Common myeloid progenitor, CD34-positive (primary cell): ENCODE results near the gene SFRP2. TPM values are rescaled to one million over a fixed set of nuclear protein-coding genes. Genes with fewer than 3 reads are reported as not detected.

Source experiments
- CTCF ChIA-PET: fragments of 350-600 bp; sonication (Branson Sonifier 250); formaldehyde crosslinking; loops from one replicate; lab custom pipeline; 2021; ENCODE audit warnings: antibody characterized with exemption; lab: Charles Lee
- POLR2A ChIA-PET: fragments of 350-600 bp; sonication (Branson Sonifier 250); formaldehyde crosslinking; loops from one replicate; lab custom pipeline; 2021; ENCODE audit warnings: antibody characterized with exemption; lab: Charles Lee
- DNase-seq, 3 donors: peaks; one replicate each; pipeline versions ENCODE4 v3.0.0 to v3.0.0-alpha.2; 2013
- H3K27ac ChIP-seq, 2 experiments: 1 replicate in 1 of 2; 2 replicates in 1 of 2; pipeline ENCODE4 v1.7.0; 2013; ENCODE audit warnings: inconsistent platforms in 2 of 2, low read length in 2 of 2, mild to moderate bottlenecking in 2 of 2, low read depth in 1 of 2, moderate library complexity in 1 of 2; ENCODE audit not compliant: severe bottlenecking in 2 of 2, insufficient read depth in 1 of 2, poor library complexity in 1 of 2
- H3K27me3 ChIP-seq, 5 experiments: replicated peaks in 2 of 5; 1 replicate in 3 of 5; 2 replicates in 2 of 5; pipeline versions ENCODE4 v1.6.1 to v1.7.0; 2013; ENCODE audit warnings: low read length in 4 of 5, mild to moderate bottlenecking in 2 of 5, moderate library complexity in 2 of 5, inconsistent platforms in 1 of 5; ENCODE audit not compliant: insufficient read depth in 5 of 5, control insufficient read depth in 4 of 5
- H3K36me3 ChIP-seq, 4 experiments: 1 replicate in 2 of 4; 2 replicates in 2 of 4; pipeline versions ENCODE4 v1.6.1 to v1.7.0; 2013; ENCODE audit warnings: low read length in 3 of 4, control low read depth in 1 of 4, mild to moderate bottlenecking in 1 of 4; ENCODE audit not compliant: control insufficient read depth in 4 of 4, insufficient read depth in 4 of 4
- H3K4me1 ChIP-seq, 4 experiments: 1 replicate in 3 of 4; 2 replicates in 1 of 4; pipeline versions ENCODE4 v1.6.1 to v1.7.1; 2013; ENCODE audit warnings: low read length in 3 of 4, mild to moderate bottlenecking in 3 of 4, control low read depth in 1 of 4, inconsistent platforms in 1 of 4, moderate library complexity in 1 of 4; ENCODE audit not compliant: control insufficient read depth in 4 of 4, insufficient read depth in 4 of 4; ENCODE audit errors: control extremely low read depth in 1 of 4
- H3K4me3 ChIP-seq, 7 experiments: 1 replicate in 4 of 7; 2 replicates in 3 of 7; pipeline versions ENCODE4 v1.5.1 to v1.7.0; 2013; ENCODE audit warnings: mild to moderate bottlenecking in 7 of 7, low read length in 6 of 7, moderate library complexity in 6 of 7, inconsistent platforms in 2 of 7, low read depth in 2 of 7, control low read depth in 1 of 7; ENCODE audit not compliant: insufficient read depth in 4 of 7, control insufficient read depth in 1 of 7; ENCODE audit errors: extremely low read depth in 1 of 7
- H3K9me3 ChIP-seq, 5 experiments: 1 replicate in 4 of 5; 2 replicates in 1 of 5; pipeline versions ENCODE4 v1.6.1 to v1.7.1; 2013; ENCODE audit warnings: low read length in 4 of 5, mild to moderate bottlenecking in 2 of 5, inconsistent platforms in 1 of 5, low read depth in 1 of 5, moderate library complexity in 1 of 5; ENCODE audit not compliant: control insufficient read depth in 4 of 5, insufficient read depth in 2 of 5; ENCODE audit errors: control extremely low read depth in 1 of 5
- WGBS: methylation state at CpG from one replicate; pipeline ENCODE4 v1.1.5; 2013; ENCODE audit not compliant: insufficient coverage; 5-methylcytosine and 5-hydroxymethylcytosine counted together
- polyA plus RNA-seq: library from polyadenylated mRNA; unstranded; fragments of 120-200 nt; gene quantifications from one replicate; pipeline ENCODE4 v1.2.1, GENCODE V29; 2013

SFRP2 gene, protein sequence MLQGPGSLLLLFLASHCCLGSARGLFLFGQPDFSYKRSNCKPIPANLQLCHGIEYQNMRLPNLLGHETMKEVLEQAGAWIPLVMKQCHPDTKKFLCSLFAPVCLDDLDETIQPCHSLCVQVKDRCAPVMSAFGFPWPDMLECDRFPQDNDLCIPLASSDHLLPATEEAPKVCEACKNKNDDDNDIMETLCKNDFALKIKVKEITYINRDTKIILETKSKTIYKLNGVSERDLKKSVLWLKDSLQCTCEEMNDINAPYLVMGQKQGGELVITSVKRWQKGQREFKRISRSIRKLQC
- polyA plus RNA-seq = not detected

DNA sequence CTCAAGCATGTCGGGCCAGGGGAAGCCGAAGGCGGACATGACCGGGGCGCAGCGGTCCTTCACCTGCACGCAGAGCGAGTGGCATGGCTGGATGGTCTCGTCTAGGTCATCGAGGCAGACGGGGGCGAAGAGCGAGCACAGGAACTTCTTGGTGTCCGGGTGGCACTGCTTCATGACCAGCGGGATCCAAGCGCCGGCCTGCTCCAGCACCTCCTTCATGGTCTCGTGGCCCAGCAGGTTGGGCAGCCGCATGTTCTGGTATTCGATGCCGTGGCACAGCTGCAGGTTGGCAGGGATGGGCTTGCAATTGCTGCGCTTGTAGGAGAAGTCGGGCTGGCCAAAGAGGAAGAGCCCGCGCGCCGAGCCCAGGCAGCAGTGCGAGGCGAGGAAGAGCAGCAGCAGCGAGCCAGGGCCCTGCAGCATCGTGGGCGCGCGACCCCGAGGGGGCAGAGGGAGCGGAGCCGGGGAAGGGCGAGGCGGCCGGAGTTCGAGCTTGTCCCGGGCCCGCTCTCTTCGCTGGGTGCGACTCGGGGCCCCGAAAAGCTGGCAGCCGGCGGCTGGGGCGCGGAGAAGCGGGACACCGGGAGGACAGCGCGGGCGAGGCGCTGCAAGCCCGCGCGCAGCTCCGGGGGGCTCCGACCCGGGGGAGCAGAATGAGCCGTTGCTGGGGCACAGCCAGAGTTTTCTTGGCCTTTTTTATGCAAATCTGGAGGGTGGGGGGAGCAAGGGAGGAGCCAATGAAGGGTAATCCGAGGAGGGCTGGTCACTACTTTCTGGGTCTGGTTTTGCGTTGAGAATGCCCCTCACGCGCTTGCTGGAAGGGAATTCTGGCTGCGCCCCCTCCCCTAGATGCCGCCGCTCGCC is at the start of gene SFRP2:
TSS of gene SFRP2 (minus strand) at position 671 of the 864 bp plus-strand sequence. CDS start at position 423, 248 bp downstream.
- DNase-seq = peak in 2 of 3 donors; percentile 41 to 54
- H3K27ac ChIP-seq = no peak within 1 kb of the TSS
- WGBS = 2% methylated on average over 72 of the region's 72 CpGs
- H3K4me1 ChIP-seq = peaks cover 0 to 44% (median 30%) of the 10 kb centered on the region in 4 experiments
- H3K27me3 ChIP-seq = peaks cover 20 to 94% (median 61%) of the 10 kb centered on the region in 5 experiments
- POLR2A ChIA-PET = no interaction called here
- no peaks in the 10 kb centered on the region for H3K9me3 ChIP-seq
- peak within 1 kb of the TSS in 4 of 7 experiments; percentile 16 to 46 (median 34) for H3K4me3 ChIP-seq
- H3K36me3 ChIP-seq = no peaks in the 10 kb centered on the region
- CTCF ChIA-PET = no interaction called here

DNA sequence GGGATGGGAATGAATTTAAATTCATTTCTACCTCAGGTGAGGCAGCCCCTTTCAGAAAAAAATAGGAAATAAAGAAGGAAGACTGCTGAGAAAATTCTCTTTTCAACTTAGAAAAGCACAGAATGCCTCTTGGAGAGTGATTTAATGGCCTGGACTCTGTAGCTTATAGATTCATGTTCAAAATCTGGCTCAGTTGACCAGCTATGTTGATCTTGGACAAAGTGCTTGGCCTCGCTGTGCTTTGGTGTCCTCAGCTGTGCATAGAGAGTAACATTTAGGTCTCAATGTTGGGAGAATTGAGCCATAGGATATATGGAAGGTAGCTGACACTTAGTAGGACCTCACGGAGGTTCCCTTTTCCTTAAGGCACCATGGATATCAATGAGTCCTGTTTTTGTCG is 49.7 kb upstream of the SFRP2 start:
- ChIA-PET POLR2A (no interaction called here), CTCF (no interaction called here)
- no peaks in the 10 kb centered on the region for H3K36me3 ChIP-seq
- DNase-seq = no peak
- 100% methylated on average over 1 of the region's 3 CpGs for WGBS
- no peaks in the 10 kb centered on the region for H3K4me1 ChIP-seq
- H3K27ac ChIP-seq = no peak overlapping the region
- peaks cover 0 to 1% (median 0%) of the 10 kb centered on the region in 5 experiments for H3K27me3 ChIP-seq
- H3K9me3 ChIP-seq = peaks cover 0 to 3% (median 0%) of the 10 kb centered on the region in 5 experiments
- H3K4me3 ChIP-seq = no peak overlapping the region

DNA sequence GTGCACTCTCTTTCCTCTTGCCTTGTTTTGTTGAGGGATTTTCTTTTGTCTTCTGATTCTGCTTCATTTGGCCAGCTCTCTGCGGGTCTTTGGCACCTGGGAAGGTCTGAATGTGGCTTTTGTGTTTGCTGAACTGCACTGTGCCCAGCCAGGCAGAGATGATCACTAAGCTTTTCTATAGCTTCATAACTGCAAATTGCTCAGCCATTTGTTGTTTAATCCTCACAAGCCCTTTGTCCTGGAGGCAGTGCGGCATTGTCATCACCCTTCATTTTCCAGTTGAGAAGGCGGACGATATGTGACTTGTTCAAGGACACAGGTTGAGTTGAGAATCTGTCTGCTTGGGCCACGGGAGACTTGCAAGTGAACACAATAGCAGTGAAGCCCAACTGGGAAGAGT is 46.0 kb upstream of the SFRP2 start:
- Histone ChIP-seq H3K9me3 (no peaks in the 10 kb centered on the region), H3K4me1 (no peaks in the 10 kb centered on the region), H3K36me3 (no peaks in the 10 kb centered on the region), H3K4me3 (no peak overlapping the region), H3K27ac (no peak overlapping the region), H3K27me3 (peaks cover 0 to 4% (median 1%) of the 10 kb centered on the region in 5 experiments)
- CTCF ChIA-PET = no interaction called here
- POLR2A ChIA-PET = no interaction called here
- WGBS = 95% methylated on average over 5 of the region's 5 CpGs
- DNase-seq = no peak

DNA sequence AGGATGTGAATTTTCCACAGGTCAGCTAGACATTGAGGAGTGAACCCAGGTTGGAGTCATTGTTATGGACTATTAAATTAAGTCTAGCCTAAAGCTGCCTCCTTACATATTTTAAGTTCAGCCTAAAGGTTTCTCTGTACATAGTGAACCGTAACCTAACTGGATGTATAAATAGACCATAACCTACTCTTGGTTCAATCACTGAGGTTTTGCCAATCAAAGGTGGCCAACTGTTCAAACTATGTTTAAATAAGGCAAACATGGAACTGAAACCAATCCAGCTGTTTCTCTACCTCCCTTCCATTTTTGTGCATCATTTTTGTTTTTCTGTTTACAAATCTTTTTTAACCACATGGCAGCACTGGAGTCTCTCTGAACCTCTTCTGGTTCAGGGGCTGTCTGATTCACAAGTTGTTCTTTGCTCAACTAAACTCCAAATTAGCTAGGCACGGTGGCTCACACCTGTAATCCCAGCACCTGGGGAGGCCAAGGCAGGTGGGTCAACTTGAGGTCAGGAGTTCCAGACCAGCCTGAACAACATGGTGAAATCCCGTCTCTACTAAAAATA is 43.9 kb upstream of the SFRP2 start:
- H3K4me1 ChIP-seq = no peaks in the 10 kb centered on the region
- POLR2A ChIA-PET = no interaction called here
- H3K27ac ChIP-seq = no peak overlapping the region
- DNase-seq = no peak
- no peak overlapping the region for H3K4me3 ChIP-seq
- 92% methylated on average over 3 of the region's 3 CpGs for WGBS
- no peaks in the 10 kb centered on the region for H3K36me3 ChIP-seq
- H3K27me3 ChIP-seq = peaks cover 0 to 6% (median 4%) of the 10 kb centered on the region in 5 experiments
- H3K9me3 ChIP-seq = no peaks in the 10 kb centered on the region
- CTCF ChIA-PET = no interaction called here

DNA sequence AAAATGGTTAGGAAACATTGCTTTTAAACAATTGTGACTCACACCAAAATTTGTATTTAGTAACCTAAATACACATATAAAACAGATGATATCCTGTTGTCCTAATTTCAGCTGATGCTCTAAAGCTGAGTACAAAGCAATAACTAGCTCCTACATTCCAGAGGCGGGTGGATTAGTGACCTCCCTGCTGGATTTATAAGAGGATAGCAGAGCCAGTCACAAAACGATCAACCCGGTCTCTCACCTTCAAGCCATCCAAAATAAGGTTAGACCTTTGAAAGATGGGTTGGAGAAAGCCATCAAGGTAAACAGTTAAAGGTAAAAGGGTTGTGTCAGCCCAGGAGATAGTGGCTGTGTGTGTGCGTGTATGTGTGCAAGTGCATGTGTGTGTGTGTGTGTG is 43.2 kb upstream of the SFRP2 start:
- Histone ChIP-seq H3K4me1 (no peaks in the 10 kb centered on the region), H3K27me3 (peaks cover 0 to 6% (median 4%) of the 10 kb centered on the region in 5 experiments), H3K27ac (no peak overlapping the region), H3K36me3 (no peaks in the 10 kb centered on the region), H3K9me3 (no peaks in the 10 kb centered on the region), H3K4me3 (no peak overlapping the region)
- ChIA-PET POLR2A (no interaction called here), CTCF (no interaction called here)
- 93% methylated on average over 4 of the region's 4 CpGs for whole genome bisulfite sequencing
- no peak for DNase-seq

DNA sequence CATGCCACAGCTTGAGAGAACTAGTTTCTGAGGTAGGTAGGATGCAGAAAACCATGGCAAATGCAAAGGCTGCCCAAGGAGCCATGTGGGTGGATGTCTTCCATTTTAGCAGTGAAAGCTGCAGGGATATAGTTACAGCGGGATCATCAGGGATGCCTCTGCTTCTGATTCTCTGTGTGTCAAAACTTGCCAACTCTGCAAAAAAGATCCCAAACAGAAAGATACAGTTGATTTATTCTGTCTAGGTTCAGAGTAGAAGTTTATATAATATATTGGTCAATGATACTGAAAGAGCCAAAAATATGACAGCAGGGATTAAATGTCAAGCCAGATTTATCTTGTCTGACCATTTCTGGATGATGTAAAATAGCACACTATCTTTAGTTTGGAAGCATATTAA is 42.4 kb upstream of the SFRP2 start:
- H3K4me1 ChIP-seq = no peaks in the 10 kb centered on the region
- no peak overlapping the region for H3K4me3 ChIP-seq
- WGBS = 100% methylated on average over 1 of the region's 1 CpG
- CTCF ChIA-PET = no interaction called here
- DNase-seq = no peak
- peaks cover 0 to 6% (median 4%) of the 10 kb centered on the region in 5 experiments for H3K27me3 ChIP-seq
- H3K9me3 ChIP-seq = no peaks in the 10 kb centered on the region
- POLR2A ChIA-PET = no interaction called here
- H3K36me3 ChIP-seq = no peaks in the 10 kb centered on the region
- H3K27ac ChIP-seq = no peak overlapping the region
